ENCODE data around the gene KCNIP1. TPM values are rescaled to one million over a fixed set of nuclear protein-coding genes. Genes with fewer than 3 reads are reported as not detected.

The KCNIP1 gene
- total and polyA plus RNA-seq, 9 of the 15 experiments (the other 6 are each of a cell fraction or from before 2014, with no cell fraction given), result not detected

GRCh38 chr5:170632985-170633234 lies 129.1 kb downstream of the KCNIP1 start (continued):
- TF ChIP-seq ZNF407 (IDR thresholded peaks at IDR 0.05; ENCODE audit: low read depth) (no peak), FOXM1 (IDR thresholded peaks at IDR 0.05; ENCODE audit: low read depth) (no peak), FOXM1 (CRISPR knock-in tag; IDR thresholded peaks at IDR 0.05; ENCODE audit: low read depth) (no peak), CTCF (IDR thresholded peaks at IDR 0.05 in 2 of 3, conservative IDR thresholded peaks at IDR 0.05 in 1 of 3; ENCODE audit: insufficient read depth in 2 of 3, low read depth in 1 of 3, low read length in 3 of 3) (peak; percentile 77 to 95 (median 84)), RBM22 (IDR thresholded peaks at IDR 0.05; ENCODE audit: low read depth, low read length, poor library complexity, severe bottlenecking) (no peak), ZNF668 (CRISPR knock-in tag; IDR thresholded peaks at IDR 0.05) (no peak), MTA1 (IDR thresholded peaks at IDR 0.05; ENCODE audit: borderline replicate concordance) (no peak), DEAF1 (CRISPR knock-in tag; IDR thresholded peaks at IDR 0.05) (peak; percentile 58), TEAD1 (CRISPR knock-in tag; IDR thresholded peaks at IDR 0.05) (no peak), RBBP5 (IDR thresholded peaks at IDR 0.05; ENCODE audit: borderline replicate concordance, insufficient read depth, low read length, poor library complexity, severe bottlenecking) (no peak), HMGN3 (IDR thresholded peaks at IDR 0.05; ENCODE audit: borderline replicate concordance, extremely low read depth, insufficient read length, low read depth, low read length) (no peak), SAFB2 (IDR thresholded peaks at IDR 0.05; ENCODE audit: borderline replicate concordance, low read depth, low read length, severe bottlenecking) (no peak), ZBED1 (IDR thresholded peaks at IDR 0.05) (no peak), SOX6 (IDR thresholded peaks at IDR 0.05) (no peak)
- TF ChIP-seq, protein P1, sequence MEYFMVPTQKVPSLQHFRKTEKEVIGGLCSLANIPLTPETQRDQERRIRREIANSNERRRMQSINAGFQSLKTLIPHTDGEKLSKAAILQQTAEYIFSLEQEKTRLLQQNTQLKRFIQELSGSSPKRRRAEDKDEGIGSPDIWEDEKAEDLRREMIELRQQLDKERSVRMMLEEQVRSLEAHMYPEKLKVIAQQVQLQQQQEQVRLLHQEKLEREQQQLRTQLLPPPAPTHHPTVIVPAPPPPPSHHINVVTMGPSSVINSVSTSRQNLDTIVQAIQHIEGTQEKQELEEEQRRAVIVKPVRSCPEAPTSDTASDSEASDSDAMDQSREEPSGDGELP (CRISPR knock-in tag; IDR thresholded peaks at IDR 0.05; ENCODE audit: borderline replicate concordance), result peak; percentile 43
- TF ChIP-seq, protein P2, sequence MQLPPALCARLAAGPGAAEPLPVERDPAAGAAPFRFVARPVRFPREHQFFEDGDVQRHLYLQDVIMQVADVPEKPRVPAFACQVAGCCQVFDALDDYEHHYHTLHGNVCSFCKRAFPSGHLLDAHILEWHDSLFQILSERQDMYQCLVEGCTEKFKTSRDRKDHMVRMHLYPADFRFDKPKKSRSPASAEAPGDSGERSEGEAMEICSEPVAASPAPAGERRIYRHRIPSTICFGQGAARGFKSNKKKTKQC (CRISPR knock-in tag; IDR thresholded peaks at IDR 0.05), result no peak
